Spleen (tissue), 11 donors: ENCODE results near the gene EXOC3L1. TPM values are rescaled to one million over a fixed set of nuclear protein-coding genes. Genes with fewer than 3 reads are reported as not detected.

Source experiments
- DNase-seq: peaks from one replicate; pipeline ENCODE4 v3.0.0-alpha.2; 2020
- H3K27ac ChIP-seq, 8 donors: fragments of 200-600 bp; sonication (generic) in 7 of 8; 1 replicate in 4 of 8; 2 replicates in 4 of 8; pipeline versions ENCODE4 v1.5.0 to v1.8.0; 2016 to 2021; ENCODE audit warnings: inconsistent platforms in 4 of 8, mild to moderate bottlenecking in 4 of 8, moderate library complexity in 1 of 8
- H3K27me3 ChIP-seq, 7 donors: fragments of 200-600 bp; sonication (generic) in 6 of 7; replicated peaks in 1 of 7; 1 replicate in 4 of 7; 2 replicates in 3 of 7; pipeline versions ENCODE4 v1.5.0 to v1.8.0; 2016 to 2021; ENCODE audit warnings: inconsistent platforms in 3 of 7, mild to moderate bottlenecking in 1 of 7
- H3K36me3 ChIP-seq, 6 donors: fragments of 200-600 bp; sonication (generic) in 5 of 6; 1 replicate in 4 of 6; 2 replicates in 2 of 6; pipeline versions ENCODE4 v1.5.0 to v1.8.0; 2016 to 2021; ENCODE audit warnings: inconsistent platforms in 2 of 6
- H3K4me1 ChIP-seq, 6 donors: fragments of 200-600 bp; sonication (generic) in 5 of 6; 1 replicate in 3 of 6; 2 replicates in 3 of 6; pipeline versions ENCODE4 v1.5.0 to v1.8.0; 2016 to 2021; ENCODE audit warnings: inconsistent platforms in 3 of 6
- H3K4me3 ChIP-seq, 8 donors: fragments of 200-600 bp; sonication (generic) in 7 of 8; 1 replicate in 4 of 8; 2 replicates in 4 of 8; pipeline versions ENCODE4 v1.5.0 to v1.8.0; 2016 to 2021; ENCODE audit warnings: inconsistent platforms in 4 of 8, mild to moderate bottlenecking in 4 of 8, moderate library complexity in 2 of 8
- H3K9me3 ChIP-seq, 8 donors: fragments of 200-600 bp; sonication (generic) in 7 of 8; 1 replicate in 4 of 8; 2 replicates in 4 of 8; pipeline versions ENCODE4 v1.5.0 to v1.8.0; 2016 to 2021; ENCODE audit warnings: inconsistent platforms in 4 of 8
- POLR2A ChIP-seq, 3 donors: fragments of 450-650 bp; IDR thresholded peaks; one replicate each; pipeline ENCODE4 v1.5.1; 2017; ENCODE audit warnings: antibody characterized with exemption in 3 of 3, mild to moderate bottlenecking in 1 of 3
- POLR2AphosphoS5 ChIP-seq, 3 donors: sonication (generic); formaldehyde crosslinking; IDR thresholded peaks; one replicate each; pipeline ENCODE4 v1.5.1; 2017; ENCODE audit warnings: antibody characterized with exemption in 3 of 3
- WGBS, 5 donors: extraction: QIAGEN DNeasy Blood & Tissue Kit in 3 of 5; methylation state at CpG; one replicate each; pipeline versions ENCODE4 v1.1.5 to v1.1.7; 2013 to 2018; 5-methylcytosine and 5-hydroxymethylcytosine counted together
- intact Hi-C: fragments of 100-400 bp; cut with DNase I; formaldehyde crosslinking; loops from one replicate; pipeline ENCODE4 v1.15.0; 2023; ENCODE audit warnings: low total_unique reads
- polyA plus RNA-seq, 3 donors: library from polyadenylated mRNA; stranded (reverse); fragments of 200-250 nt; gene quantifications; one replicate each; pipeline ENCODE4 v1.2.1, GENCODE V29; 2013
- total RNA-seq, 7 donors: library from RNA; depleted of rRNA in 3 of 7; stranded (reverse); fragments of >200 nt in 3 of 7; fragmentation: NEBNext Ultra II Directional in 4 of 7; extraction: Animal tissue kit (Norgen Biotek cat#: 25700) in 4 of 7; gene quantifications; one replicate each; pipeline versions ENCODE4 v1.1.0 to v1.2.1, GENCODE V29; 2016 to 2021
- TF ChIP-seq, protein P1 (sequence below), 11 experiments: fragments of 200-600 bp in 7 of 11; fragments of 450-650 bp in 4 of 11; sonication (generic) in 4 of 11; IDR thresholded peaks in 8 of 11; conservative IDR thresholded peaks in 3 of 11; 1 replicate in 7 of 11; 2 replicates in 4 of 11; pipeline versions ENCODE4 v1.4.0 to v1.8.0; 2016 to 2021; ENCODE audit warnings: antibody characterized with exemption in 11 of 11, inconsistent platforms in 4 of 11, mild to moderate bottlenecking in 1 of 11
- donor health status: healthy with polysubstance abuse.
- donor health status: DM: no; HTN: no; CAD: no; lungs with moderate emphysema.
- donor health status: DM: no; HTN: no; CAD: no.
- donor health status: Bipolar disorder and iron deficiency.
- donor health status: healthy.
- donor health status: DM: no; HTN: no; CAD: no.
- donor health status: DM: yes; HTN: yes; CAD: no.

Gene EXOC3L1
- total and polyA plus RNA-seq, 10 donors = 28.5 to 113 (median 49.9) TPM

- Histone ChIP-seq H3K27me3 (peaks cover 0 to 36% (median 23%) of the 10 kb centered on the region in 7 donors), H3K27ac (no peak overlapping the region), H3K4me3 (no peak overlapping the region), H3K36me3 (peaks cover 0 to 59% (median 49%) of the 10 kb centered on the region in 6 donors), H3K9me3 (no peaks in the 10 kb centered on the region), H3K4me1 (peaks cover 5 to 31% (median 21%) of the 10 kb centered on the region in 6 donors)
- WGBS, 5 donors = 91 to 95% (median 94%) methylated on average over 4 to 11 of the region's 11 CpGs
- DNase-seq = peak; percentile 38
- TF ChIP-seq POLR2A (IDR thresholded peaks at IDR 0.05) (no peak), POLR2AphosphoS5 (IDR thresholded peaks at IDR 0.05) (no peak)
- TF ChIP-seq, protein P1, sequence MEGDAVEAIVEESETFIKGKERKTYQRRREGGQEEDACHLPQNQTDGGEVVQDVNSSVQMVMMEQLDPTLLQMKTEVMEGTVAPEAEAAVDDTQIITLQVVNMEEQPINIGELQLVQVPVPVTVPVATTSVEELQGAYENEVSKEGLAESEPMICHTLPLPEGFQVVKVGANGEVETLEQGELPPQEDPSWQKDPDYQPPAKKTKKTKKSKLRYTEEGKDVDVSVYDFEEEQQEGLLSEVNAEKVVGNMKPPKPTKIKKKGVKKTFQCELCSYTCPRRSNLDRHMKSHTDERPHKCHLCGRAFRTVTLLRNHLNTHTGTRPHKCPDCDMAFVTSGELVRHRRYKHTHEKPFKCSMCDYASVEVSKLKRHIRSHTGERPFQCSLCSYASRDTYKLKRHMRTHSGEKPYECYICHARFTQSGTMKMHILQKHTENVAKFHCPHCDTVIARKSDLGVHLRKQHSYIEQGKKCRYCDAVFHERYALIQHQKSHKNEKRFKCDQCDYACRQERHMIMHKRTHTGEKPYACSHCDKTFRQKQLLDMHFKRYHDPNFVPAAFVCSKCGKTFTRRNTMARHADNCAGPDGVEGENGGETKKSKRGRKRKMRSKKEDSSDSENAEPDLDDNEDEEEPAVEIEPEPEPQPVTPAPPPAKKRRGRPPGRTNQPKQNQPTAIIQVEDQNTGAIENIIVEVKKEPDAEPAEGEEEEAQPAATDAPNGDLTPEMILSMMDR (IDR thresholded peaks at IDR 0.05 in 8 of 11, conservative IDR thresholded peaks at IDR 0.05 in 3 of 11) = no peak
- intact Hi-C loops = no loop called here
Observed at GRCh38 chr16:67148656-67149275, 41.2 kb downstream of the EXOC3L1 start.

DNA sequence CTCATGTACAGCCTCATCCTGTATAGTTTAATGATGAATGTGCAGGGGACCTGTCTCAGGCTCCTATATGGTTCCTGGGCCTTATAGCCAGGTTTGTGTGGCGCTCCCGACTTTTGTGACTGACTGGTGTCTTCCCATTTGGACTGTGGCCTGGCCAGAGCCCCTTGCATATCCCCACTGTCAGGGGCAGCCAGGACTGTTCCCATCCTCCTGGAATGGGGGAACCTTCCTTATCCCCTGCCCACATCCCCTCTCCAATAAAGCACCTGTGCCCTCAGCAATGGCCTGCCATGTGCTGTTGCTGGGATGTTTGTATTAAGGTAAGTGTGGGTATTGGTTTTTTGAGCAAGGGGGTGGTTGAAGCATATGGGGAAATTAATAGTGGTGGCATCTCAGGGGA lies 41.7 kb downstream of the EXOC3L1 start:
- 88 to 98% (median 96%) methylated on average over 2 of the region's 2 CpGs for WGBS, 5 donors
- peaks cover 0 to 65% (median 55%) of the 10 kb centered on the region in 6 donors for H3K36me3 ChIP-seq

DNA sequence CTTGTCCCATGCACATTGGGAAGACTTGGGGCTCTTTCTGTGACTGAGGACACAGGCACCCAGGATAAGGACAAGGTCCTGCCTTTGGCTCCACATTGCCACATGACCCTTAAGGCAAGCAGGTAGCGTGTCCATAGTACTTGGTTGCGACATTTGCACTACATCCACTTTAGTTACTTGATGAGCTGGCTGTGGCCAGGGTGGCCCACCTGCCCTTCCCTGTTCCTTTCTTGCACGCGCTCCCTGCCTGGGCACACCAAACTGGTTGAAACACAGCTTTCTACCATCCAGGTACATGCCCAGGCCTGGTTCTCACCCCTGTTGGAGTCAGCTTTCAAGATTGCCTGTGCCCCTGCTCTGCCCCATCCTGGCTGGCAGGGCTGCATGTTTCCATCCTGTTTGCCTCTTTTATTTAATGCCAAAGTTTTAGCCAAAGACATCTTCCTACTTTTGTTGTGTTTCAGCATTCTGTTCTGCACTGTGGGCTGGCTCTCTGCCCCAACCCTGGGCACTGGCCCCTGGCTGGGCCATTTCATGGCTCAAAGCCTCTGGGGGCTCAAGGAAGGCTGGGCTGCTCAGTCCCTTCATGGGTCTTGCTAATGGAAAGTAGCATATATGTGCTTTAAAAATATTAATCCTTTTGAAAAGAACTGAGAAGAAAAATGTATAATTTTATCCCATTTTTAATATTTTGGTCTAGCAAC lies 42.3 kb downstream of the EXOC3L1 start:
- Histone ChIP-seq H3K27me3 (peaks cover 0 to 36% (median 23%) of the 10 kb centered on the region in 7 donors), H3K4me1 (peaks cover 5 to 28% (median 21%) of the 10 kb centered on the region in 6 donors), H3K4me3 (no peak overlapping the region), H3K9me3 (no peaks in the 10 kb centered on the region), H3K27ac (no peak overlapping the region), H3K36me3 (peaks cover 0 to 71% (median 61%) of the 10 kb centered on the region in 6 donors)
- TF ChIP-seq, protein P1 (IDR thresholded peaks at IDR 0.05 in 8 of 11, conservative IDR thresholded peaks at IDR 0.05 in 3 of 11) = no peak
- TF ChIP-seq POLR2AphosphoS5 (IDR thresholded peaks at IDR 0.05) (no peak), POLR2A (IDR thresholded peaks at IDR 0.05) (no peak)
- intact Hi-C loops = no loop called here
- 85 to 97% (median 91%) methylated on average over 4 of the region's 4 CpGs for WGBS, 5 donors
- DNase-seq = peak; percentile 41

More for the DNA sequence above, 41.7 kb downstream of the EXOC3L1 start:
- Histone ChIP-seq H3K27me3 (peaks cover 0 to 36% (median 23%) of the 10 kb centered on the region in 7 donors), H3K9me3 (no peaks in the 10 kb centered on the region), H3K4me3 (no peak overlapping the region), H3K4me1 (peaks cover 5 to 28% (median 21%) of the 10 kb centered on the region in 6 donors), H3K27ac (no peak overlapping the region)
- TF ChIP-seq, protein P1 (IDR thresholded peaks at IDR 0.05 in 8 of 11, conservative IDR thresholded peaks at IDR 0.05 in 3 of 11) = no peak
- TF ChIP-seq POLR2A (IDR thresholded peaks at IDR 0.05) = no peak
- TF ChIP-seq POLR2AphosphoS5 (IDR thresholded peaks at IDR 0.05) = no peak
- intact Hi-C loops = no loop called here
- peak; percentile 18 for DNase-seq
